NCI-H1694 (cell line): ENCODE data around the gene C14orf93.
A peak's percentile ranks its signal among the peaks of the same experiment; 100 is the strongest.

ENCODE experiments used
- DNase-seq: peaks from one replicate; lab custom pipeline; 2025; lab: John Stamatoyannopoulos, UW

C14orf93 gene

GRCh38 chr14:23045419-23046357, 35.7 kb upstream of the C14orf93 start:
- no peak for DNase-seq

GRCh38 chr14:23044840-23045239, 34.9 kb upstream of the C14orf93 start:
- no peak for DNase-seq

GRCh38 chr14:23043754-23044153, 33.8 kb upstream of the C14orf93 start:
- no peak for DNase-seq

- no peak for DNase-seq
Measured at GRCh38 chr14:23043145-23043544, 33.2 kb upstream of the C14orf93 start.

- DNase-seq: no peak
Measured at GRCh38 chr14:23042162-23042965, 32.4 kb upstream of the C14orf93 start, which contains the start of gene PSMB11. Gene PSMB11, plus strand, starts transcription at chr14:23042212. Its CDS starts 14 bp downstream, at chr14:23042226.

GRCh38 chr14:23041729-23042128, 31.8 kb upstream of the C14orf93 start:
- DNase-seq: no peak

GRCh38 chr14:23040100-23040499, 30.2 kb upstream of the C14orf93 start:
- DNase-seq: no peak

- no peak for DNase-seq
Measured at GRCh38 chr14:23035303-23036144, 25.6 kb upstream of the C14orf93 start.

- DNase-seq: no peak
Measured at GRCh38 chr14:23034498-23035302, 24.8 kb upstream of the C14orf93 start, which contains the start of gene PSMB5. Gene PSMB5, minus strand, starts transcription at chr14:23034900. Its CDS starts 19 bp downstream, at chr14:23034881.

GRCh38 chr14:23033801-23034497, 24.0 kb upstream of the C14orf93 start:
- no peak for DNase-seq

- DNase-seq: no peak
Measured at GRCh38 chr14:23033251-23033727, 23.3 kb upstream of the C14orf93 start.

- no peak for DNase-seq
Measured at GRCh38 chr14:23030936-23031335, 21.0 kb upstream of the C14orf93 start.

- DNase-seq: no peak
Measured at GRCh38 chr14:23028799-23029198, 18.9 kb upstream of the C14orf93 start.

- DNase-seq: peak; percentile 93
Measured at GRCh38 chr14:23025151-23025814, 15.3 kb upstream of the C14orf93 start.

- peak; percentile 87 for DNase-seq
Measured at GRCh38 chr14:23024612-23025075, 14.7 kb upstream of the C14orf93 start.

- DNase-seq: no peak
Measured at GRCh38 chr14:23023795-23024152, 13.8 kb upstream of the C14orf93 start.

- no peak for DNase-seq
Measured at GRCh38 chr14:23023022-23023794, 13.3 kb upstream of the C14orf93 start.

- DNase-seq: no peak
Measured at GRCh38 chr14:23021889-23022442, 12.0 kb upstream of the C14orf93 start.
